ENCODE data around the gene VIL1. TPM values are rescaled to one million over a fixed set of nuclear protein-coding genes. Genes with fewer than 3 reads are reported as not detected.

Gene VIL1
- total RNA-seq, 4 donors from 2014 or later = 177 to 541 (median 285) TPM

DNA sequence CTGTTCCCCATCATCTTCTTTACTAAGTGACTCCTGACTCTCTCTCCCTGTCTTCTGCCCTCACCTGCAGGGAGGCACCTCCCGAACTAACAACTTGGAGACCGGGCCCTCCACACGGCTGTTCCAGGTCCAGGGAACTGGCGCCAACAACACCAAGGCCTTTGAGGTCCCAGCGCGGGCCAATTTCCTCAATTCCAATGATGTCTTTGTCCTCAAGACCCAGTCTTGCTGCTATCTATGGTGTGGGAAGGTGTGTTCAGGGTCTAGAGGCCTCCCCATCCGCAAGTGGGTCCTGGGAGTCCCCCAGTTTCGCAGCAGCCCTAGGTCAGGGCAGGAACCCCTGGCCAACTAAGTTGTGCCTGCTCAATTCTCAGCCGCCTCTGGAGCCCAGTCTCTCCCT is 15.5 kb downstream of the VIL1 start:
- no peak for DNase-seq

DNA sequence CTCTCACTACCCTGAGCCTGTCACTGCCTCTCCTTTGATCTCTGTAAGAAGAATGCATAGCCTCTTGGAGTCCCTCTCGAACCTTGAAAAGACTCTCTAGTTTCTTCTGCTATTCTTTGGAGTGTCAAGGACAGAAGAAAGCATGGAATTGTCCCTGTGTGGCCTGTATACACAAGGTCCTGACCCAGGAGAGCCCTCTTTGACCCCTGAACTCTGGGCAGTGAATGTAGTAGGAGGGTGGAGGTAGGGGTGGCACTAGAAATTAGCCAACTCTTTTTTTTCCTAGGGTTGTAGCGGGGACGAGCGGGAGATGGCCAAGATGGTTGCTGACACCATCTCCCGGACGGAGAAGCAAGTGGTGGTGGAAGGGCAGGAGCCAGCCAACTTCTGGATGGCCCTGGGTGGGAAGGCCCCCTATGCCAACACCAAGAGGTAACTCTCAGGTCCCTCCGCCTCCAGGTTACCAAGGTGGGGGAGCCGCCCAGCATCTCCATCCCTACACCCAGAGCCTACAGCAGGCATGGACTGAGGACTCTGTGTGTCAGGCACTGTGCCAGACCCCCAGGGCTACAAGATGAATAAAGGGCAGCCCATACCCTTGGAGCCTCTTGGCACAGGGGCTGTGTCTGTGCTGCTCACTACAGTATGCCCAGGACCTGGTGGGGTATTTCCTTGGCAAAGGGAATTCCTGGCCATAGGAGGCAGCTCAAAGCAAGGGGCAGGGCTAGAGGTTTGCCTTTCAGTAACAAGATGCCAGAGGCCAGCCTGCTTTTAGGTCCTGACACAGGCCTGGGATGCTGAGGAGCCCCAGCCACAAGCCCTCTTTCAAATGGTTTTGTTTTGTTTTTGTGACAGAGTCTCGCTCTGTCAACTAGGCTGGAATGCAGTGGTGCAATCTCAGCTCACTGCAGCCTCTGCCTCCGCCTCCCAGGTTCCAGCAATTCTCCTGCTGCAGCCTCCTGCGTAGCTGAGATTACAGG is 16.4 kb downstream of the VIL1 start:
- H3K27me3 ChIP-seq = no peaks in the 10 kb centered on the region
- H3K9me3 ChIP-seq = no peaks in the 10 kb centered on the region
- peaks cover 0 to 5% (median 0%) of the 10 kb centered on the region in 4 donors for H3K36me3 ChIP-seq
- in situ Hi-C loops (cut with MboI; ENCODE audit: low pct_ligation_motif_present in 1 of 4, low pct_unique_long_range_greater_than_20kb in 1 of 4, low sequenced_read_pairs in 3 of 4) = no loop called here
- no peak overlapping the region for H3K4me3 ChIP-seq
- peaks cover 0 to 5% (median 0%) of the 10 kb centered on the region in 4 donors for H3K4me1 ChIP-seq
- H3K27ac ChIP-seq = no peak overlapping the region
- WGBS, 2 donors (ENCODE audit: low coverage in 1 of 2) = 86% methylated on average over 11 of the region's 11 CpGs; no CpG with 5 or more reads in 1 of the 2 donors
- peak; percentile 2 for DNase-seq
- TF ChIP-seq EP300 (IDR thresholded peaks at IDR 0.05; ENCODE audit: low read depth) (no peak), POLR2A (IDR thresholded peaks at IDR 0.05) (no peak), POLR2AphosphoS5 (IDR thresholded peaks at IDR 0.05) (no peak)
- TF ChIP-seq, protein P1, sequence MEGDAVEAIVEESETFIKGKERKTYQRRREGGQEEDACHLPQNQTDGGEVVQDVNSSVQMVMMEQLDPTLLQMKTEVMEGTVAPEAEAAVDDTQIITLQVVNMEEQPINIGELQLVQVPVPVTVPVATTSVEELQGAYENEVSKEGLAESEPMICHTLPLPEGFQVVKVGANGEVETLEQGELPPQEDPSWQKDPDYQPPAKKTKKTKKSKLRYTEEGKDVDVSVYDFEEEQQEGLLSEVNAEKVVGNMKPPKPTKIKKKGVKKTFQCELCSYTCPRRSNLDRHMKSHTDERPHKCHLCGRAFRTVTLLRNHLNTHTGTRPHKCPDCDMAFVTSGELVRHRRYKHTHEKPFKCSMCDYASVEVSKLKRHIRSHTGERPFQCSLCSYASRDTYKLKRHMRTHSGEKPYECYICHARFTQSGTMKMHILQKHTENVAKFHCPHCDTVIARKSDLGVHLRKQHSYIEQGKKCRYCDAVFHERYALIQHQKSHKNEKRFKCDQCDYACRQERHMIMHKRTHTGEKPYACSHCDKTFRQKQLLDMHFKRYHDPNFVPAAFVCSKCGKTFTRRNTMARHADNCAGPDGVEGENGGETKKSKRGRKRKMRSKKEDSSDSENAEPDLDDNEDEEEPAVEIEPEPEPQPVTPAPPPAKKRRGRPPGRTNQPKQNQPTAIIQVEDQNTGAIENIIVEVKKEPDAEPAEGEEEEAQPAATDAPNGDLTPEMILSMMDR (IDR thresholded peaks at IDR 0.05) = no peak
- intact Hi-C loops (cut with DNase I; ENCODE audit: low total_unique reads) = no loop called here

More for the DNA sequence above, 15.5 kb downstream of the VIL1 start:
- Histone ChIP-seq H3K4me1 (peaks cover 0 to 5% (median 0%) of the 10 kb centered on the region in 4 donors), H3K36me3 (peaks cover 0 to 5% (median 0%) of the 10 kb centered on the region in 4 donors), H3K27me3 (no peaks in the 10 kb centered on the region), H3K9me3 (no peaks in the 10 kb centered on the region), H3K4me3 (no peak overlapping the region), H3K27ac (no peak overlapping the region)
- in situ Hi-C loops (cut with MboI; ENCODE audit: low pct_ligation_motif_present in 1 of 4, low pct_unique_long_range_greater_than_20kb in 1 of 4, low sequenced_read_pairs in 3 of 4) (no loop called here), intact Hi-C loops (cut with DNase I; ENCODE audit: low total_unique reads) (loop anchor here (5.0 kb wide), 1 partner anchor 908 kb away; no protein-coding TSS in a partner anchor)
- 80 to 92% methylated on average over 1 to 9 of the region's 9 CpGs for WGBS, 2 donors (ENCODE audit: low coverage in 1 of 2)
- TF ChIP-seq EP300 (IDR thresholded peaks at IDR 0.05; ENCODE audit: low read depth) (no peak), POLR2A (IDR thresholded peaks at IDR 0.05) (no peak), POLR2AphosphoS5 (IDR thresholded peaks at IDR 0.05) (no peak)
- TF ChIP-seq, protein P1 (IDR thresholded peaks at IDR 0.05) = no peak

DNA sequence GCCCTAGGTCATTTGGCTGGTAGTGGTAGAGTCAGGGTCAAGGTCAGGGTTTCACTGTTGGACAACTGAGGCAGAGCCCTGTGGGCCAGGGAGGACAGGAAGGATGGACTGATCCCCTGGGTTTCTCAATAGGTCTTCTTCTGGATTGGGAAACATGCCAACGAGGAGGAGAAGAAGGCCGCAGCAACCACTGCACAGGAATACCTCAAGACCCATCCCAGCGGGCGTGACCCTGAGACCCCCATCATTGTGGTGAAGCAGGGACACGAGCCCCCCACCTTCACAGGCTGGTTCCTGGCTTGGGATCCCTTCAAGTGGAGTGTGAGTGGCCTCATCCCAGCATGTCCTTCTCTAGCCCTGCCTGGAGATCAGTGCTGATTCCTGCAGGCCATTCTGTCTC is 18.1 kb downstream of the VIL1 start:
- WGBS, 2 donors (ENCODE audit: low coverage in 1 of 2) = 80% methylated on average over 5 of the region's 5 CpGs; no CpG with 5 or more reads in 1 of the 2 donors
- intact Hi-C loops (cut with DNase I; ENCODE audit: low total_unique reads) (no loop called here), in situ Hi-C loops (cut with MboI; ENCODE audit: low pct_ligation_motif_present in 1 of 4, low pct_unique_long_range_greater_than_20kb in 1 of 4, low sequenced_read_pairs in 3 of 4) (no loop called here)
- Histone ChIP-seq H3K27me3 (no peaks in the 10 kb centered on the region), H3K4me3 (no peak overlapping the region), H3K9me3 (no peaks in the 10 kb centered on the region), H3K27ac (no peak overlapping the region), H3K4me1 (peaks cover 0 to 5% (median 0%) of the 10 kb centered on the region in 4 donors), H3K36me3 (peaks cover 0 to 5% (median 0%) of the 10 kb centered on the region in 4 donors)
- TF ChIP-seq, protein P1 (IDR thresholded peaks at IDR 0.05) = no peak
- TF ChIP-seq POLR2AphosphoS5 (IDR thresholded peaks at IDR 0.05) = no peak
- no peak for TF ChIP-seq EP300 (IDR thresholded peaks at IDR 0.05; ENCODE audit: low read depth)
- no peak for TF ChIP-seq POLR2A (IDR thresholded peaks at IDR 0.05)
- no peak for DNase-seq

DNA sequence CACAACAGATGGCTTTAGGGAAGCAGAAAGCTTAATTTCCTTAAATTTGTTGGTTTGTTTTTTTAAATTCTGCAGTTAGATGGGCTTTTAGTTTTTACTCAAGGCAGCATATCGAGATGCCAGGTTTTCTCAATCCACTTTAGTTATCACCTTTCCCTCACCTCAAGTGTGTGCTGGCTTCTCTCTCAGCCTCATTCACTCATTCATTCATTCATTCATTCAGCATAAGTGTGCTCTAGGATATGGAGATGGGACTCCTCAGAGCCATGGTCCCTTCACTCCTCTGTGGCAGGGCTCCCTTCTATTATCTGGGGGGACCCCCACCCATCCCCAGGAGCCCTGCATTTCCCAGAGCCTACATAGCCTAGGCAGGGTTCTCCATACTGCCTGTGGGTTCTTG is 19.0 kb downstream of the VIL1 start:
- Histone ChIP-seq H3K4me3 (no peak overlapping the region), H3K27ac (peak overlapping the region in 2 of 4 donors; percentile 26 to 36), H3K27me3 (no peaks in the 10 kb centered on the region), H3K36me3 (peaks cover 0 to 5% (median 0%) of the 10 kb centered on the region in 4 donors), H3K4me1 (peaks cover 0 to 5% (median 0%) of the 10 kb centered on the region in 4 donors), H3K9me3 (no peaks in the 10 kb centered on the region)
- 96 to 100% methylated on average over 1 of the region's 1 CpG for WGBS, 2 donors (ENCODE audit: low coverage in 1 of 2)
- in situ Hi-C loops (cut with MboI; ENCODE audit: low pct_ligation_motif_present in 1 of 4, low pct_unique_long_range_greater_than_20kb in 1 of 4, low sequenced_read_pairs in 3 of 4) = no loop called here
- TF ChIP-seq EP300 (IDR thresholded peaks at IDR 0.05; ENCODE audit: low read depth) = no peak
- TF ChIP-seq POLR2A (IDR thresholded peaks at IDR 0.05) = no peak
- TF ChIP-seq, protein P1 (IDR thresholded peaks at IDR 0.05) = no peak
- DNase-seq = no peak
- intact Hi-C loops (cut with DNase I; ENCODE audit: low total_unique reads) = no loop called here
